Activated naive CD4-positive, alpha-beta T cell treated with anti-CD3 and anti-CD28 coated beads, Interleukin-2, amount 50 U/mL, for 72 hours (primary cell): Measurements from ENCODE around the gene C1orf105. TPM values are rescaled to one million over a fixed set of nuclear protein-coding genes. Genes with fewer than 3 reads are reported as not detected.

Experiments
- ATAC-seq, 2 donors: fragments of 150-1000 bp; cut with Tn5 transposase; 2 replicates each; pipeline ENCODE4 v1.10.0; 2021; ENCODE audit warnings: mild to moderate bottlenecking in 2 of 2, moderate library complexity in 2 of 2
- DNase-seq, 2 donors: peaks; one replicate each; pipeline ENCODE4 v3.0.0; 2021 to 2022; ENCODE audit warnings: low spot score in 2 of 2
- H3K27ac Mint-ChIP-seq, 2 donors: one replicate each; pipeline ENCODE4 v1.8.0; 2022; ENCODE audit warnings: mild to moderate bottlenecking in 2 of 2, mixed read lengths in 2 of 2
- H3K36me3 Mint-ChIP-seq, 2 donors: one replicate each; pipeline ENCODE4 v1.8.0; 2022; ENCODE audit warnings: mixed read lengths in 2 of 2
- H3K9me3 Mint-ChIP-seq, 2 donors: one replicate each; pipeline ENCODE4 v1.8.0; 2022; ENCODE audit warnings: mixed read lengths in 2 of 2
- total RNA-seq, 2 donors: library from RNA; stranded (reverse); gene quantifications; one replicate each; pipeline ENCODE4 v1.2.3, GENCODE V29; 2022

The C1orf105 gene
- total RNA-seq, 2 donors from 2014 or later = not detected

DNA sequence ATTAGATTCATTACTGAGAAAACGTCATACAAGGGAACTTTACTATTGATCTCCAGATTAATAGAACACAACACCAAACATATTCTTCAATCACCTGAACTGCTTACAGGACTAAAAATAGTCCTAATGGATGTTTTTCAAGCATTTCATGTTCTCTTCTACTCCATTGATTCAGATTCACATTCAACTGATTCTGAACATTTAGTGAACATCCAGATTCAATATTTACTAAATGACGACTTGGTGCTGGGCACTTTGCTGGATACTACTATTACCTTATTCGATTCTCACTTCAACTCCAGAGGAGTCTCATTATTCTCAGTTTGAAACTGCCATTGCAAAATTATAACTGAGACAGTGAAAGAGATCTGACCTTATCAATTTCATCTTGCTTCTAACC lies 93.6 kb downstream of the C1orf105 start:
- no peak for ATAC-seq
- Mint-ChIP-seq H3K27ac (no peak overlapping the region), H3K9me3 (no peaks in the 10 kb centered on the region), H3K36me3 (no peaks in the 10 kb centered on the region)
- DNase-seq = no peak

DNA sequence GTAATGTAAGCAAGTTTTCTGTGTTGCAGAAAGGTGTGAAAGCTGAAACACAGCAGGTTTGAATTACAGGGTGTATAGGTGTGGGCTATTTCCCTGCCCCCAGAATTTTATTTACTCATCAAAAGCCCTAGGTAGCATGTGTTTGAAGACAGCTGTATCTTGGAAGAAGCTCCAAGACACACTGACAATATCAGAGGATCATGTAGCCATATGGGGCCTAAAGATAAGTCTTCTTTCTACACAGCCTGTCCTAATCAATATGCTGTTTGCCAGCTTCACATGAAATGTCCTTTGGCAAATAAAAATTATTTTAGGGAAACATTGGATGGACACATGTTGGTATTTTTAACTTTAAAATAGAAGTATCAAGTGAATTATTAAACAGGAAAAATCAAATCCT lies 95.0 kb downstream of the C1orf105 start:
- no peak for ATAC-seq
- H3K27ac Mint-ChIP-seq = no peak overlapping the region

DNA sequence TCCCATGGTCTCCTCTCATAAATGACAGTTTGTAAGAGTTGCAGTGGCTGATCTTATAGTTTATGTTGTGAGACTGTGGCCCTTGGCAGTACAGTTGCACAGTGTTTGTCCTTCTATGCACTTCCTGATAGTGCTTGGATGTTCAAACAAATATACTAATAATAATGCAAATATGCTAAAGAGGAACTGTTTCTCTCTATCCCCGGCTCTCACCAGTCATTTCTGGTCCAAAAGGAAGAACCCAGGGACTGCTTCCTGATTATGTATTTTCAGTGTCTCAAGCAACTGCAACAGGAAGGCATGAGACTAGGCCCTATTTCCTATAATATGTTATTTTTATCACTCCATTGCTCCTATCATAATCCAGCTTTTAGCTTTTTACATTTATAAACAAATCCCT lies 95.4 kb downstream of the C1orf105 start:
- no peak for ATAC-seq
- no peaks in the 10 kb centered on the region for H3K9me3 Mint-ChIP-seq
- no peaks in the 10 kb centered on the region for H3K36me3 Mint-ChIP-seq
- no peak for DNase-seq
- H3K27ac Mint-ChIP-seq = no peak overlapping the region

More for the DNA sequence above, 95.0 kb downstream of the C1orf105 start:
- no peaks in the 10 kb centered on the region for H3K36me3 Mint-ChIP-seq
- DNase-seq = no peak
- H3K9me3 Mint-ChIP-seq = no peaks in the 10 kb centered on the region

DNA sequence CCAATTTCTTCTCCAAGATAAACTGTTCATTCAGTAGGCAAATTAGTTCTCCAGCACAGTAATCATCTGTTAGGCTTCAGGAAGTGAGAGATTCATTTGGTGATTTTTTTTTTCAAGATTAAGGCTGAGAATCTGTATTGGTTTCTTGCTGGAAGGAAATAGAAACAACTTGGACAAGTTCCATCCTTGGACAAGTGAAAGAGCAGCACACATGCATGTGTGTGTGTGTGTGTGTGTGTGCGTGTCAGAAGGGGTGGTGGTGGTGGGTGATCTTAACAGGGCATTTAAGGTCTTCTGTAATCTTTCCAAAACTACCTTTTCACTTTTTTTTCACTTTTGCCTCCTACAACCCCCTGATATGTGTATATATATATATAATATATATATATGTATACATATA lies 96.6 kb downstream of the C1orf105 start:
- ATAC-seq (no peak), DNase-seq (no peak)
- no peaks in the 10 kb centered on the region for H3K36me3 Mint-ChIP-seq
- H3K9me3 Mint-ChIP-seq = no peaks in the 10 kb centered on the region
- no peak overlapping the region for H3K27ac Mint-ChIP-seq

DNA sequence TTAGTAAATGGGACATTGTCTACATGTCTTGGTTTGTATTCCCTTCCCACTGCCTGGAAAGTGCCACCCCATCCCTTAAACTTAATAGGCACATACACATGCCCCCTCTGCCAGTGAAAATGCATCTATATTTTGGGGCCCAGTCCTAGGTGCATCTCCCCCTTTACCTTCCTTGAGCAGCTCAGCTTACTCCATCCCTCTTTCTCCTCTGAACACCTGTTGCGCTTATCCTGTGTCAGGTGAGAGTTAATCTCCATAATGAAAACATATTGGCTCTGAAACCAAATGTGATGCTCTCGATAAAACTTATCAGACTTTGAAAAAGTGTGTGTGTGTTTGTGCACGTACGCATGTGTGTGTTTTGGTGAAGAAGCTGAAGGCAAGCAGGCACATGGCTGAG lies 97.1 kb downstream of the C1orf105 start:
- Mint-ChIP-seq H3K27ac (no peak overlapping the region), H3K9me3 (no peaks in the 10 kb centered on the region), H3K36me3 (no peaks in the 10 kb centered on the region)
- ATAC-seq (no peak), DNase-seq (no peak)

Other genes starting within 250 kb of the C1orf105 start
- 10 to 100 TPM; 11.0 to 14.7 TPM for gene PIGC, start 23.4 kb downstream of the C1orf105 start, total RNA-seq
- gene SUCO, start 112.5 kb downstream of the C1orf105 start, total RNA-seq = 10 to 100 TPM; 24.3 to 39.7 TPM
- gene FASLG, start 238.4 kb downstream of the C1orf105 start, total RNA-seq = 1 to 10 TPM; 3.7 to 7.2 TPM